Endothelial cell of umbilical vein (primary cell): ENCODE data around the gene AHRR.

Experiments used
- MYC ChIP-seq: IDR thresholded peaks from one replicate; pipeline ENCODE4 v1.6.1; 2011; ENCODE audit warnings: mild to moderate bottlenecking, low read depth, low read length
- POLR2A ChIP-seq: IDR thresholded peaks from 2 replicates; pipeline ENCODE4 v1.6.1; 2012; ENCODE audit warnings: low read depth, mild to moderate bottlenecking, control low read depth, low read length
- POLR2AphosphoS5 ChIP-seq: IDR thresholded peaks from 2 replicates; pipeline ENCODE4 v1.6.1; 2012; ENCODE audit warnings: low read depth, mild to moderate bottlenecking, control low read depth, low read length, moderate library complexity; ENCODE audit not compliant: insufficient read depth
- TF ChIP-seq, protein P1 (sequence below), 2 donors: IDR thresholded peaks; 1 replicate in 1 of 2; 2 replicates in 1 of 2; pipeline ENCODE4 v1.5.1; 2011; ENCODE audit warnings: low read length in 2 of 2, mild to moderate bottlenecking in 2 of 2, moderate library complexity in 2 of 2, control low read depth in 1 of 2, inconsistent platforms in 1 of 2, low read depth in 1 of 2; ENCODE audit not compliant: insufficient read depth in 1 of 2; ENCODE audit errors: extremely low read depth in 1 of 2

- TF ChIP-seq POLR2AphosphoS5 (no peak), MYC (no peak), POLR2A (no peak)
- TF ChIP-seq, protein P1, sequence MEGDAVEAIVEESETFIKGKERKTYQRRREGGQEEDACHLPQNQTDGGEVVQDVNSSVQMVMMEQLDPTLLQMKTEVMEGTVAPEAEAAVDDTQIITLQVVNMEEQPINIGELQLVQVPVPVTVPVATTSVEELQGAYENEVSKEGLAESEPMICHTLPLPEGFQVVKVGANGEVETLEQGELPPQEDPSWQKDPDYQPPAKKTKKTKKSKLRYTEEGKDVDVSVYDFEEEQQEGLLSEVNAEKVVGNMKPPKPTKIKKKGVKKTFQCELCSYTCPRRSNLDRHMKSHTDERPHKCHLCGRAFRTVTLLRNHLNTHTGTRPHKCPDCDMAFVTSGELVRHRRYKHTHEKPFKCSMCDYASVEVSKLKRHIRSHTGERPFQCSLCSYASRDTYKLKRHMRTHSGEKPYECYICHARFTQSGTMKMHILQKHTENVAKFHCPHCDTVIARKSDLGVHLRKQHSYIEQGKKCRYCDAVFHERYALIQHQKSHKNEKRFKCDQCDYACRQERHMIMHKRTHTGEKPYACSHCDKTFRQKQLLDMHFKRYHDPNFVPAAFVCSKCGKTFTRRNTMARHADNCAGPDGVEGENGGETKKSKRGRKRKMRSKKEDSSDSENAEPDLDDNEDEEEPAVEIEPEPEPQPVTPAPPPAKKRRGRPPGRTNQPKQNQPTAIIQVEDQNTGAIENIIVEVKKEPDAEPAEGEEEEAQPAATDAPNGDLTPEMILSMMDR (IDR thresholded peaks at IDR 0.05; ENCODE audit: extremely low read depth in 1 of 2, insufficient read depth in 1 of 2, low read depth in 1 of 2, low read length in 2 of 2) = no peak
Observed at GRCh38 chr5:464446-464842, 142.9 kb downstream of the AHRR start.
